DOHH2 (cell line): ENCODE measurements around the gene KIAA1958.
"Not testable (repeated sequence)": the region's sequence is repeated elsewhere in the genome, so short reads cannot be mapped to it uniquely, and the experiment has no call there.

Experiments used
- H3F3A ChIP-seq: fragments of 200-600 bp; sonication (generic), shearing (Covaris generic); 2 replicates; pipeline ENCODE4 v1.6.0; 2016; ENCODE audit warnings: antibody characterized with exemption, mild to moderate bottlenecking; ENCODE audit not compliant: control insufficient read depth, insufficient read depth
- H3K27ac ChIP-seq: fragments of 200-600 bp; sonication (generic); 2 replicates; pipeline ENCODE4 v1.5.1; 2014; ENCODE audit warnings: low read depth, mild to moderate bottlenecking, low read length, moderate library complexity
- H3K27me3 ChIP-seq: fragments of 200-600 bp; sonication (generic); 2 replicates; pipeline ENCODE4 v1.6.1; 2014; ENCODE audit warnings: mild to moderate bottlenecking, low read length, mixed read lengths; ENCODE audit not compliant: control insufficient read depth
- H3K36me3 ChIP-seq: fragments of 200-600 bp; sonication (generic); 2 replicates; pipeline ENCODE4 v1.6.1; 2014; ENCODE audit warnings: mild to moderate bottlenecking, low read length, moderate library complexity, mixed read lengths; ENCODE audit not compliant: control insufficient read depth
- H3K4me1 ChIP-seq: fragments of 200-600 bp; sonication (generic); 2 replicates; pipeline ENCODE4 v1.6.1; 2014; ENCODE audit warnings: mild to moderate bottlenecking, low read length, mixed read lengths; ENCODE audit not compliant: control insufficient read depth
- H3K4me2 ChIP-seq: fragments of 200-600 bp; sonication (generic); 2 replicates; pipeline ENCODE4 v1.6.0; 2014; ENCODE audit warnings: mild to moderate bottlenecking, low read length, moderate library complexity
- H3K4me3 ChIP-seq: fragments of 200-600 bp; sonication (generic); 2 replicates; pipeline ENCODE4 v1.5.1; 2014; ENCODE audit warnings: mild to moderate bottlenecking, low read length, mixed read lengths
- H3K79me2 ChIP-seq: fragments of 200-600 bp; sonication (generic); 2 replicates; pipeline ENCODE4 v1.6.1; 2014; ENCODE audit warnings: mild to moderate bottlenecking, low read length, mixed read lengths; ENCODE audit not compliant: control insufficient read depth
- H3K9me2 ChIP-seq: fragments of 200-600 bp; sonication (generic); replicated peaks from 2 replicates; pipeline ENCODE4 v1.6.1; 2014; ENCODE audit warnings: mild to moderate bottlenecking, low read length, mixed read lengths; ENCODE audit not compliant: control insufficient read depth
- H3K9me3 ChIP-seq: fragments of 200-600 bp; sonication (generic); 2 replicates; pipeline ENCODE4 v1.6.1; 2014; ENCODE audit warnings: antibody characterized with exemption, low read length, mixed read lengths; ENCODE audit not compliant: control insufficient read depth, insufficient read depth
- H4K20me1 ChIP-seq: fragments of 200-600 bp; sonication (generic); 2 replicates; pipeline ENCODE4 v1.6.0; 2014; ENCODE audit warnings: low read depth, mild to moderate bottlenecking, antibody characterized with exemption, low read length, moderate library complexity; ENCODE audit not compliant: control insufficient read depth, insufficient read depth
- CTCF ChIP-seq: fragments of 200-600 bp; sonication (generic); IDR thresholded peaks from one replicate; pipeline ENCODE4 v1.5.1; 2014; ENCODE audit warnings: antibody characterized with exemption, mild to moderate bottlenecking, low read depth, low read length; ENCODE audit not compliant: poor library complexity, severe bottlenecking
- EZH2phosphoT487 ChIP-seq: fragments of 200-600 bp; sonication (generic); IDR thresholded peaks from 2 replicates; pipeline ENCODE4 v1.6.1; 2017; ENCODE audit warnings: borderline replicate concordance, mild to moderate bottlenecking, antibody characterized with exemption, low read length, moderate library complexity, mixed read lengths

Gene KIAA1958

GRCh38 chr9:112507001-112507680 lies 20.5 kb downstream of the KIAA1958 start:
- H3K4me2 ChIP-seq: no peak overlapping the region
- TF ChIP-seq EZH2phosphoT487 (no peak), CTCF (no peak)
- peaks cover 6% of the 10 kb centered on the region; the same call in 1 of the 2 replicates for H4K20me1 ChIP-seq
- no peaks in the 10 kb centered on the region for H3F3A ChIP-seq
- no peaks in the 10 kb centered on the region for H3K4me1 ChIP-seq
- no peaks in the 10 kb centered on the region for H3K36me3 ChIP-seq
- no peaks in the 10 kb centered on the region for H3K9me3 ChIP-seq
- no peaks in the 10 kb centered on the region for H3K9me2 ChIP-seq
- H3K27me3 ChIP-seq: no peaks in the 10 kb centered on the region
- H3K4me3 ChIP-seq: no peak overlapping the region
- no peak overlapping the region for H3K27ac ChIP-seq
- peaks cover 91% of the 10 kb centered on the region for H3K79me2 ChIP-seq

- H3K4me1 ChIP-seq: no peaks in the 10 kb centered on the region
- TF ChIP-seq EZH2phosphoT487 (no peak), CTCF (no peak)
- H3K27ac ChIP-seq: no peak overlapping the region
- no peaks in the 10 kb centered on the region for H3F3A ChIP-seq
- no peaks in the 10 kb centered on the region for H3K9me3 ChIP-seq
- H3K36me3 ChIP-seq: no peaks in the 10 kb centered on the region
- H4K20me1 ChIP-seq: peaks cover 6% of the 10 kb centered on the region; the same call in 1 of the 2 replicates
- H3K79me2 ChIP-seq: peaks cover 82% of the 10 kb centered on the region
- no peak overlapping the region for H3K4me2 ChIP-seq
- no peaks in the 10 kb centered on the region for H3K9me2 ChIP-seq
- no peaks in the 10 kb centered on the region for H3K27me3 ChIP-seq
- no peak overlapping the region for H3K4me3 ChIP-seq
Observed at GRCh38 chr9:112508377-112508776, 21.8 kb downstream of the KIAA1958 start.

- not testable (repeated sequence) for H3K36me3 ChIP-seq, H3K4me3 ChIP-seq, H3F3A ChIP-seq, H3K9me2 ChIP-seq, H3K4me2 ChIP-seq, H3K27ac ChIP-seq, H3K27me3 ChIP-seq, H3K9me3 ChIP-seq, H4K20me1 ChIP-seq, H3K4me1 ChIP-seq
- H3K79me2 ChIP-seq: peaks cover 51% of the 10 kb centered on the region
Observed at GRCh38 chr9:112512377-112512776, 25.8 kb downstream of the KIAA1958 start.

GRCh38 chr9:112516769-112517168 lies 30.1 kb downstream of the KIAA1958 start:
- Histone ChIP-seq H3F3A (no peaks in the 10 kb centered on the region), H3K79me2 (peaks cover 24% of the 10 kb centered on the region), H3K4me3 (no peak overlapping the region)

More at GRCh38 chr9:112516769-112517168, 30.1 kb downstream of the KIAA1958 start:
- no peaks in the 10 kb centered on the region for H3K36me3 ChIP-seq
- H3K9me3 ChIP-seq: no peaks in the 10 kb centered on the region
- no peak for TF ChIP-seq CTCF
- TF ChIP-seq EZH2phosphoT487: no peak
- H3K27me3 ChIP-seq: no peaks in the 10 kb centered on the region
- no peaks in the 10 kb centered on the region for H4K20me1 ChIP-seq
- no peaks in the 10 kb centered on the region for H3K4me1 ChIP-seq
- H3K4me2 ChIP-seq: no peak overlapping the region
- no peaks in the 10 kb centered on the region for H3K9me2 ChIP-seq
- H3K27ac ChIP-seq: no peak overlapping the region
